Middle frontal gyrus (tissue), 1 donor: ENCODE results near the gene MIB1.
A peak's percentile ranks its signal among the peaks of the same experiment; 100 is the strongest.
"Not testable (repeated sequence)": the region's sequence is repeated elsewhere in the genome, so short reads cannot be mapped to it uniquely, and the experiment has no call there.

ENCODE experiments used
- DNase-seq: peaks from one replicate; pipeline ENCODE4 v3.0.0-alpha.2; 2015; ENCODE audit warnings: low spot score; ENCODE audit errors: extremely low spot score

Gene MIB1

DNA sequence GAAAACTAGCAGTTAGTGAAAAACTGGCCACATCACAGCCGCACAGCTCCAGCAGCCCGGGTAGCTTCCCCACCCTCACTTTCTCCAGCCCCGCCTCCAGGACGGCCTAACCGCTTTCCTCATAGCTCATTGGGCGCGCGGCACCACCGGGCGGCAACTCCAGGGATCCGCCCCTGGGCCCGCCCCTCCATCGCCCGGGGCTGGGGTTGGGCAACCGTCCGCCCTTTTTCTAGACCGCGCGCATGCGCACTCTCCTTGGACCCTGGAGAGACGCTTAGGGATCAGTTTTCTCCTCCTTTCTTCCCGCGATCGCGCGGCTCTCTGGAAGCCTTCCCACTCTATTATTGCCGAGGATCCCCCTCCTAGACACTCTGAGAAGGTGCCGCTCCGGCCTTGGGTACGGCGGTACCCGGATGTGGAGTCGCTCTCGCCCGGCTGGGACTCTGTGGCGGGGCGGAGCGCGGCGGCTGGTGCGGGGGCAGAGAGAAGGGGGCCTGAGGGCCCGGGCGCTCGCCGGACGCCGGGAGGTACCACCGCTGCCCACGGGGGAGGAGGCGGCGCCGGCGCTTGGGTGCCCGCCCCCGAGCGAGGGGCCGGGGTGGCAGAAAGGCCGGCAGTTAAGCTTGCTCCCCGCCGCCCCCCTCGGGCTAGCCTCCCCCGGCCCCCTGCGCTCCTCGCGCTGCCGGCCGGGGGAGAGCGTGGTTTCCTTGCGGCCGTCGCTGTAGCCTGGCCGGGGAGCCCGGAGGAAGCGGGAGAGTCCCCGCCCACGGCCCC, at the start of gene MIB1:
MIB1 (plus strand) TSS at position 255 of the 774 bp plus-strand sequence. CDS start 792 bp downstream, outside the sequence.
- DNase-seq: peak; percentile 99

DNA sequence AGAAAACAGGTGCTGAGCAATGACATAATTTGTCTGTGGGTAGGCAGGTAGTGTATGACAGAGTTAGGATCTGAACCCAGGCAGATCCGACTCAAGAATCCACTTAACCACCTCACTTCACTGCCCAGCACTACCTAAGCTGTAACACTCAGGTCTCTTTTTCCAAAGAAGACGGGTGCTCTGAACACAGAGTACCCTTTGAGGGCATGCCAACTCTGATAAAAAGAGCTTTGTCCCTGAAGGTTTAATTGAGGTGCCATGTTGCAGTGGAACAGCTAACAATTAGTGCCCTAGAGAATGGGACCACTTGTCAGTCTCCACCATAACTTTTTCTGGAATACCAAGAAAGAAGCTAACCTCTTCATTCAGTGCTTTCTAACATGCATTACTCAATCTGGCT, 47.3 kb upstream of the MIB1 start:
- no peak for DNase-seq

DNA sequence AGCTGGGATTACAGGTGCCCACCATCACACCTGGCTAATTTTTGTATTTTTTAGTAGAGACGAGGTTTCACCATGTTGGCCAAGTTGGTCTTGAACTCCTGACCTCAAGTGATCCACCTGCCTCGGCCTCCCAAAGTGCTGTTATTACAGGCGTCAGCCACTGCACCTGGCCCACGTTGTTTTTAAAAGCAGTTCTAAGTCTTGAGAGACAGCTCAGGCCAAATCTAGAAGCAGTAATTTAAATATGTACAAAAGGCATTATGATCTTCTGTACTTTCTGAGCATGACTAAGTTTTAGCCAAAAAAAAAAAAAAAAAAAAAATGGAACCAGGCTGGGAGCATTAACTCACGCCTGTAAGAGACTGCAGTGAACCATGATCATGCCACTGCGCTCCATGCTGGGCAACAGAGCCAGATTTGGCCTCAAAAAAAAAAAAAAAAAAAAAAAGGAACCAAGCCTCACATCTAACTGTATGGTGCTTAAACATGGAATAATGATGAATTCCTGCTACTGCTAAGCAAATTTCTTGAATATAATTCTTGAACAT, 40.0 kb upstream of the MIB1 start:
- DNase-seq: no peak

DNA sequence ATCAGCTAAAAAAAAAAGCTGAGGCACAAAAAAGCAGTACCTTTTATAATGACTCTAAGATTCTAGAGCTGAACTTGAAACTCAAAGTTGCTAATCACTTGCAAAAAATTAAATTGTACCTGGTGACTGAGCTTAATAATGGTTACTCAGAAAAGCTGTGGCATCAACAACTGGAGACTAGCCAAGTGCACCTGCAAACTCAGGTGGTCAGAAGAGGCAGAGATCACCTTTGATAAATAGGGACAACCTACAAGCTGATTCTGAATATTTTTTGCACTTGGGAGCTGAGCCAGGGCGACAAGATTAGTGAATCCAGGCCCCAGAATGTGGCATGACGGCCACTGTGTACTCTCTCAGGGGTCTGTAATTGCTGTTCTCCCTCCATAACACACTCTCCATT, 39.0 kb upstream of the MIB1 start:
- DNase-seq: no peak

DNA sequence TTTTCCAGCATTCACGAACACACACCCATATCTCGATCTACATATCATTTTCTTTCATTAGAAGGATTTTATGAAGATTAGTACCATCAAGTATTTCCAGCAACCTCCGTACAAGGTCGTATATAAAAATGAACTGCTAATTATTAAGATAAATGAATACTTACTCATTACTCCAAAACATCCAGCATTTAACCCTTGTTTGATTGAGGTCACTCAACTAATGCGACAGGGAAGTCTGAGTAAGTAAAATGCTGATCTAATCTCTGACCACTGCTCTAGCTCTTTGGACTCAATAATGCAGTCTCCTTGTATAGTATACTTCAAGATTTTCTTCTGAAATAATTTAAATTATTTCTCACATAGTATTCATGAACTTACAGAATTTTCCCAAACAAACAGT, 38.0 kb upstream of the MIB1 start:
- no peak for DNase-seq

DNA sequence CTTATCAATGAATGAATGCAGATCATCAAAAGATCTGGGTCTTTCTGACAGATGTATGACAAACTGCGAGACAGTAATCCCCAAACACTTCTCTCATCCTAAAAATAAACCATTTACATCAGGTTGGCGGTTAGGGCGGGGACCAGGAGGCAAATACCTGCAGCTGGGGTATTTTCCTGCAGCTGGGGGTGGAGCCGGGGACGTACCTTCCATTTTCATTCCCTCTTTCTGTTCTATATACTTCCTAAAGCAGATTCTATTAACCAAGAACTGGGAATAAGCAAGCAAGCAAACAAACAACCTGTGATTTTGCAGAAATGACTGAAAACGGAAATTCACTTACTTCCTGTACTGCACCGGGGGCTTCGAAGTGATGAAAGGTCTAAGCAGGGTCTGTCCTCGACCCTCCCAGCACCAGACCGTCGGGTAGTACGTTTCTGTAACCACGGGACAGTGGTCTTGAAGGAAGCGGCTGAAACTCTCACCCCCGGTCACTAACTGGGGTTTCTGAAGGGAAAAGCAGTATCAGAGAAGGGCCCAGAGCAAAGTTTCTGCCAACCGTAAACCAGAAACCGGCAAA, 37.3 kb upstream of the MIB1 start:
- no peak for DNase-seq

DNA sequence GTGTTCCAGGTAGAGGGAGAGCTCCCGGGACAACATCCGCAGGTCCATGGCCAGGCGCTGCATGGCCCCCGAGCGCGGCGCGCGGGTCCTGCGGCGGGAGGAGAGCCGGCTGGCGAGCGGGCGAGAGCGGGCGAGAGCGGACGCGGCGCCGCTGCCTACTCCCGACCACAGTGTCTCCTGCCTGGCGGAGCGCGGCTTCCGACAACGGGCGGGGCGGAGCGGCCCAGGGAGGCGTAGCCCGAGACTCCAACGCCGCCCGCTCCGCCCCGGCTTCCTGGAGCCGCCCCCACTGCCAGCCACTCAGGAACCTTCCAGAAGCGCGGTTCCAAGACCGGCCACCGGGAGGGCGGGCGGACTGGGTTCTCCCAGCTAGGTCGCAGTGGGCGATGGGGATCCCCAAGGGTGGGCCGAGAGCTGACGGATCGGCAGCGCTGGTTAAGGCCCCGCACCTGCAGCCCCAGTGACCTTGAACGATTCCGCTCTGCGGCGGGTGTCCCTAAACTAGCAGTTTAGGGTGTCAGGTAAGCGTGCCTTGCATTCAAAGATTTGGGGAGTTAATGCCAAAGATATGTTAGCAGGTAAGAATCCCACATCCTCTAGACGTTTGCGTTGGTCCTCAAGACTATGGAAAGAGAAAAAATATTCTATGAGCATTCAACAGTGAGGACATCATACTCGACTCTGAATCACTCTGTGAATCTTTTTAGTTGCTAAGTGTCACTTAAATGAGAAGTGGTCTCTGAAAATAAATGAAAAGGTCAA, 35.8 kb upstream of the MIB1 start, which contains the start of gene ABHD3:
ABHD3 (minus strand) TSS at position 172 of the 762 bp plus-strand sequence; CDS start at position 63, 109 bp downstream.
- DNase-seq: peak; percentile 82

DNA sequence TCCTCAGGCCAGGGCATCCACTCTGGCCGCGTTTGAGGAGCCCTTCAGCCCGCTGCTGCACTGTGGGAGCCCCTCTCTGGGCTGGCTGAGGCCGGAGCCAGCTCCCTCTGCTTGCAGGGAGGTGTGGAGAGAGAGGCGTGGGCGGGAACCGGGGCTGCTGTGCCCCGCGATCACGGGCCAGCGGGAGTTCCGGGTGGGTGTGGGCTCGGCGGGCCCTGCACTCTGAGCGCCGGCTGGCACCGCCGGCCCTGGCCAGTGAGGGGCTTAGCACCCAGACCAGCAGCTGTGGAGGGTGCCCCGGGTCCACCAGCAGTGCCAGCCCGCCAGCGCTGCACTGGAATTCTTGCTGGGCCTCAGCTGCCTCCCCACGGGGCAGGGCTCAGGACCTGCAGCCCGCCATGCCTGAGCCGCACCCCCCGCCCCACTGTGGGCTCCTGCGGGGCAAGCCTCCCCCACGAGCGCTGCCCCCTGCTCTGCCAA, 34.2 kb upstream of the MIB1 start:
- no peak for DNase-seq

DNA sequence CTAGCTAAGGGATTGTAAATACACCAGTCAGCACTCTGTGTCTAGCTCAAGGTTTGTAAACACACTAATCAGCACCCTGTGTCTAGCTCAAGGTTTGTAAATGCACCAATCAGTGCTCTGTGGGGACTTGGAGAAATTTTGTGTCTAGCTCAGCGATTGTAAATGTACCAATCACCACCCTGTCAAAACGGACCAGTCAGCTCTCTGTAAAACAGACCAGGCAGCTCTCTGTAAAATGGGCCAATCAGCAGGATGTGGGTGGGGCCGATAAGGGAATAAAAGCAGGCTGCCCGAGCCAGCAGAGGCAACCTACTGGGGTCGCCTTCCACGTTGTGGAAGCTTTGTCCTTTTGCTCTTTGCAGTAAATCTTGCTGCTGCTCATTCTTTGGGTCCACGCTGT, 33.5 kb upstream of the MIB1 start:
- DNase-seq: not testable (repeated sequence)

DNA sequence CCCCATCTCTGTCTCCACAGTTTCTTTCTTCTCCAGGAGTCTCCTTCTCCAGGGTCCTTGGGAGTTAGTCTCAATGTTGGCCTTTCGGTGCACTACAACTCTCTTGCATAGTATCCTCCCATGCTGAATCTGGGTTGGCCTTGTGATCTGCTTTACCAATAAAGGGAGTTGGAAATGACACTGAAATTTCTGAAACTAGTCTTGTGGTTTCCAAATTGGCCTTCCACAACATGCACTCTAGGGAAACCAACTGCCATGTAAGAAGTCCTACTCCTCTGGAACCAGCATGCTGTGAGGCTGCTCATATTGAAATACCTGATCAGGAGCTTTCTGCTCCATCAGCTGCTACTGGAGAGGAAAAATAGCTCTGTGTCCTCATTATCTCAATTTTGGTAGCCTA, 26.1 kb upstream of the MIB1 start:
- DNase-seq: no peak

DNA sequence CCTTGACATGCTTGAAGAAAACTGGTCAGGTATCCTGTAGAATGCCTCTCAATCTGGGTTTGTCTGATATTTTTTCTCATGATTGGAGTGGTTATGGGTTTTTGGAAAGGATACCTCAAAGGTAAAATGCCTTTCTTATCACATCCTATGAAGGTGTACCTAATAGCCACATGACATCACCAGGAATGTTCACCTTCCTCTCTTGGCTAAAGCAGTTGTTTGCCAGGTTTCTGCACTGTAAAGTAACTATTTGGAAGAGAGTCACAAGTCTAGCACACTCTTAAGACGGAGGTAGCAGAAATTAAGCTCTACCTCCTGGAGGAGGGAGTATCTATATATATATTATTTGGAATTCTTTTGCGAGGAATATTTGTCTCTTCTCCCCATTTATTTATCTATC, 17.9 kb upstream of the MIB1 start:
- DNase-seq: no peak

DNA sequence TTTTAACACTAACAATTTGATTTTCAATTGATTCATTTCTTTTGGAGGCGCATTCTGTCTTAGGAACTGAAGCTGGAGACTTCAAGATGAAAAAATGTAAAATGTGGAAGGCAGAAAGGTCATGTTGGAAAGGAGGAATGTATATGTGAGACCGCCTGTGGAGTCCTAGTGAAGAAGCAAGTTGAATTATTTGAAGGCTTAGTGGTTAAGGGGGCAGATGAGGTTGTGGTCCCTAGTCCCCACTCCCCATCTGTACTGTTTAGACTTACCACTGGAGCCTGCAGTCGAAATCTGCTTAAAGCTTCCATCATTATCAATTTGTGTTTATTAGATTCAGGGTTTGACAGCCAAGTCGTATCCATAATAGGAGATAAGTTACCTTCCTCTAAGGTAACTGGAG, 15.4 kb upstream of the MIB1 start:
- DNase-seq: no peak

DNA sequence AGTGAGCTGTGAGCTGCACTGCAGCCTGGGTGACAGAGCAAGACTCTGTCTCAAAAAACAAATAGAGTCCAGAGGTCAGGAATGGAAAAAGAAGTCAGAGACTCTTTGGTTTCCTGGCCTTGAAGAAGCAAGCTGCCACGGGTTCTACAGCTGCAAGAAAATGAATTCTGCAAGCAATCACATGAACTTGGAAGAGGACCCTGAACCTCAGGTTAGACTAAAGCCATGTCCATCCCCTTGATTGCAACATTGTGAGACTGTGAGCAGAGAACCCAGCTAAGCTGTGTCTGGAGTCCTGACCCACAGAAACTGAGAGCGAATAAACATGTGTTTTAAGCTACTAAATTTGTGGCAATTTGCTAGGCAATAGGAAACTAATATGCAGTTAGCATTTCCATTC, 12.9 kb upstream of the MIB1 start:
- DNase-seq: no peak

DNA sequence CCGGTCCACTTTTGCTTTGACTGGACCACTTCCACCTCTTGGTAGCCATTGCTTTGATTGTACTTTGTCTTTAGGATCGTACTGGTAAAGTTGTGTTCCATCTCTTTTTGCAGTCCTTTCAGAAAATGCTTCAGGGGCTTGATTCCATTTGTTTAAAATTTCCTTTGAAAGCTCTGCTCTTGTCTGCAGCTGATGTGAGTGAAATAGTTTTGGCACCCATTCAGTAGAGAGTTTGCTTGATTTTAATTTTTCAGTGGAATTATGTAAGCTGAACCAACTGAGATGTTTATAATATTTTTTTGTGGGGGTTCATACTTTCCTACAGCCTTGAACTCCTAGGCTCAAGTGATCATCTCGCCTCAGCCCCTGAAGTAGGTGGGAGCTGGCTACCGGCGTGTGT, 7.6 kb upstream of the MIB1 start:
- no peak for DNase-seq

DNA sequence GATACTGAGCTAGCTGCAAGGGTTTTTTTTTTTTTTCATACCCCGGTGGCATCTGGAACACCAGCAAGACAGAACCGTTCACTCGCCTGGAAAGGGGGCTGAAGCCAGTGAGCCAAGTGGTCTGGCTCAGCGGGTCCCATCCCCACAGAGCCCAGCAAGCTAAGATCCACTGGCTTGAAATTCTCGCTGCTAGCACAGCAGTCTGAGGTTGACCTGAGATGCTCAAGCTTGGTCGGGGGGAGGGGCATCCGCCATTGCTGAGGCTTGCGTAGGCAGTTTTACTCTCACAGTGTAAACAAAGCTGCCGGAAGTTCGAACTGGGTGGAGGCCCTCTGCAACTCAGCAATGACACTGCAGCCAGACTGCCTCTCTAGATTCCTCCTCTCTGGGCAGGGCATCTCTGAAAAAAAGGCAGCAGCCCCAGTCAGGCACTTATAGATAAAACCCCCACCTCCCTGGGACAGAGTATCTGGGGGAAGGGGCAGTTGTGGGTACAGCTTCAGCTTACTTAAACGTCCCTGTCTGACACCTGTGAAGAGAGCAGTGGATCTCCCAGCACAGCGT, 5.1 kb upstream of the MIB1 start:
- no peak for DNase-seq

DNA sequence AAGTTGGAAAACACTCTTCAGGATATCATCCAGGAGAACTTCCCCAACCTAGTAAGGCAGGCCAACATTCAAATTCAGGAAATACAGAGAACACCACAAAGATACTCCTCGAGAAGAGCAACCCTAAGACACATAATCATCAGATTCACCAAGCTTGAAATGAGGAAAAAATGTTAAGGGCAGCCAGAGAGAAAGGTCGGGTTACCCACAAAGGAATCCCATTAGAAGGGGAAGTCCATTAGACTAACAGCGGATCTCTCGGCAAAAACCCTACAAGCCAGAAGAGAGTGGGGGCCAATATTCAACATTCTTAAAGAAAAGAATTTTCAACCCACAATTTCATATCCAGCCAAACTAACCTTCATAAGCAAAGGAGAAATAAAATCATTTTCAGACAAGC, 3.7 kb upstream of the MIB1 start:
- not testable (repeated sequence) for DNase-seq

DNA sequence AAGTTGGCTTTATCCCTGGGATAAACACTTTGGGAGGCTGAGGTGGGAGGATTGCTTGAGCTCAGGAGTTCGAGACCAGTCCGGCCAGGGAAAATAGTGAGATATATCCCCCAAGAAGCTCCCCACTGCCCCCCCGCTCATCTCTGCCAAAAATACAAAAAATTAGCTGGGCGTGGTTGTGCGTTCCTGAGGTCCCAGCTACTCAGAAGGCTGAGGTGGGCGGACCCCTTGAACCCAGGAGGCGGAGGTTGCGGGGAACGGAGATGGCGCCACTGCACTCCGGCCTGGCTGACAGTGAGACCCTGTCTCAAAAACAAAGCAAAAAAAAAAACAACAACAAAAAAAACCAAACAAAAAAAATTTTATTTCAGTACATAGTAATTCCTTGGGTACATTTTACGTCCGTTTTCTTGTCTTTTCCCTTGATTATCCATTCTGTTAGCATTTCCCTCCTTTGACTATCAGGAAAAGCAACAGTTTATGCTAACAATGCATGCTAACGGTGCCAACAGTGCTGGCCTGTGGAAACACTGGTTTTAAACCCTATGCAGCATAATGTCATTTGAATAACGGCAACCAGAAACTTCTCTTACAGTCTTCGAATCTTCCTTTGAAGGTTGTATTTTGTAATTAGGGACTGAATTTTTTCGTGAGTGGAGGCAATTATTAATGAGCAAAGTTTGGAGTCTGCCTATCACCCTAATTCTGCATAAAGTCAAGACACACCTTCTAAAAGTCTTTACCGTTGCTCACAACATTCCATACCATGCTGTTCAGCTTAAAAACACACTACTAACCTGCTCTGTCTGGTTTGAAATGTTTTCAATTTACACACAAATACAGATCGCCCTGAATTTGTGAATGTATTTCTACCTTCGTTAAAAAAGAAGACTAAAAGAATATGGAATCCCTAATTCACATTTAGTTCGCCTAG, 721 bp upstream of the MIB1 start:
- no peak for DNase-seq

DNA sequence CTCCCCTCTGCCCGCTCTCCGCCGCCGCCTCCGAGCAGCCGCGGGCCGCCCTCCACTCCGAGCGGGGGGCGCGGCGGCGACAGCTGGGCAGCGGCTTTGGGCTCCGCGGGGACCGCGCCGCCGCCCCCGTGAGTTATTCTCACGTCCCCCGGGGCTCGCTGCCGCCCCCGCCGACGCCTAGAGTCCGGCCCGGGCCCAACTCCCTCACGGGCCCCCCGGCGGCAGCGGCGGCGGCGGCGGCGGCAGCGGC, 645 bp downstream of the MIB1 start:
- DNase-seq: no peak

DNA sequence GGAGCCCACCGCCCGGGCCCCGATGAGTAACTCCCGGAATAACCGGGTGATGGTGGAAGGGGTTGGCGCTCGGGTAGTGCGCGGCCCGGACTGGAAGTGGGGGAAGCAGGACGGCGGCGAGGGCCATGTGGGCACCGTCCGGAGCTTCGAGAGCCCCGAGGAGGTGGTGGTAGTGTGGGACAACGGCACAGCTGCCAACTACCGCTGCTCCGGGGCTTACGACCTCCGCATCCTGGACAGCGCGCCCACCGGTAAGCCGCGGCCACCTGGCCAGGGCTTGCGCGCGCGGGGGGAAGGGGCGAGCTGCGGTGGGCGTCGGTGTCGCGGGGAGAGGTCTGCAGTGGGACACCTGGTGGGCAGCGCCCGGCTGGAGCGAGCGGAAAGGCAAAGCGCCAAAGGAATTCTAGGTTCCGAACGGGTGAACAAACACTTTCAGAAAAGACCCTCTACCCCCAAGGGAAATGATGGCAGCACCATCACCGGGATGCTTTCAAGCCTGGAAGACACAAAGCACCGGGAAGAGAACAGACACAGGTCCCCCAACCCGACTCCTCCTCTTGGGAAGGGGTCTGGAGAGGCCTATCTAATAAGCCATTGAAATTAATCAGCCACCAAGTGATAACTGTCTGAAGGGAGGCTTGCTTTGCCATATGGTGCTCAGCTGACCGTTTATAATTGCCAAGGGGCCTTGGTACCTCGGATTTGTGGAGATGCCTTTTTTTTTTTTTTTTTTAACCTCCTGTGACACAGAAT, 1.1 kb downstream of the MIB1 start:
- DNase-seq: no peak

DNA sequence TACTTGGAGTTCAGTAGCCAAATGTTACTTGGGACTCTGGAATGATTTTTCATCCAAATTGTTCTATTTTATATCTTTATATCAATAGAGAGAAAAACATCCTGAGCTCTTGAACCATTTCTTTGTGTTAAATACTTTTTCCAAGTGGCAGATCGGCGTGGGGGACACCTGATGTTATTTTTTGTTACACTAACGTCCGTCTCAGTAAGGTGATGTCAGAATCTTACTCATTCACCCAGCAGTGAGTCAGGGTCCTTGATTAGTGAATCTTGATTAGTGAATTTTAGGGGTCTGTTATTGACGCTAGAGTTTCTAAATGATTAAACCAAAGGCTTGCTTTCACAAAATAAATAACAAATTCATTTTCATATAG, 1.7 kb downstream of the MIB1 start:
- no peak for DNase-seq
